HG03575 (cell line): Measurements from ENCODE around the gene FAM50B.
"Not testable (repeated sequence)": the region's sequence is repeated elsewhere in the genome, so short reads cannot be mapped to it uniquely, and the experiment has no call there.

Experiments
- ATAC-seq: cut with Tn5 transposase; IDR thresholded peaks from one replicate; pipeline ENCODE4 v1.9.1; 2021; ENCODE audit not compliant: unreplicated experiment, insufficient number of reproducible peaks, low FRiP score; ENCODE audit errors: extremely low read depth

The FAM50B gene

GRCh38 chr6:3843379-3844096, 5.6 kb upstream of the FAM50B start:
- no peak for ATAC-seq

GRCh38 chr6:3844097-3844463, 5.1 kb upstream of the FAM50B start:
- no peak for ATAC-seq

GRCh38 chr6:3847521-3847920, 1.7 kb upstream of the FAM50B start:
- ATAC-seq, result no peak

GRCh38 chr6:3848380-3848779, 793 bp upstream of the FAM50B start:
- ATAC-seq, result no peak

GRCh38 chr6:3849681-3850450, 693 bp downstream of the FAM50B start:
- no peak for ATAC-seq

GRCh38 chr6:3850451-3851203, 1.5 kb downstream of the FAM50B start:
- ATAC-seq, result no peak

- no peak for ATAC-seq
Observed at GRCh38 chr6:3851839-3852238, 2.7 kb downstream of the FAM50B start.

GRCh38 chr6:3852391-3852790, 3.2 kb downstream of the FAM50B start:
- ATAC-seq, result no peak

- no peak for ATAC-seq
Observed at GRCh38 chr6:3855866-3856265, 6.7 kb downstream of the FAM50B start.

- ATAC-seq, result no peak
Observed at GRCh38 chr6:3856576-3856975, 7.4 kb downstream of the FAM50B start.

GRCh38 chr6:3857468-3858456, 8.6 kb downstream of the FAM50B start:
- no peak for ATAC-seq

GRCh38 chr6:3859878-3860552, 10.8 kb downstream of the FAM50B start:
- no peak for ATAC-seq

GRCh38 chr6:3861424-3861823, 12.3 kb downstream of the FAM50B start:
- ATAC-seq, result no peak

GRCh38 chr6:3862038-3862437, 12.9 kb downstream of the FAM50B start:
- no peak for ATAC-seq

GRCh38 chr6:3863322-3863721, 14.1 kb downstream of the FAM50B start:
- ATAC-seq, result not testable (repeated sequence)

GRCh38 chr6:3865463-3865862, 16.3 kb downstream of the FAM50B start:
- no peak for ATAC-seq

- ATAC-seq, result no peak
Observed at GRCh38 chr6:3867641-3868502, 18.7 kb downstream of the FAM50B start.
